ENCODE results near the gene CRLF2.
"Not testable (repeated sequence)": the region's sequence is repeated elsewhere in the genome, so short reads cannot be mapped to it uniquely, and the experiment has no call there.

Gene CRLF2

DNA sequence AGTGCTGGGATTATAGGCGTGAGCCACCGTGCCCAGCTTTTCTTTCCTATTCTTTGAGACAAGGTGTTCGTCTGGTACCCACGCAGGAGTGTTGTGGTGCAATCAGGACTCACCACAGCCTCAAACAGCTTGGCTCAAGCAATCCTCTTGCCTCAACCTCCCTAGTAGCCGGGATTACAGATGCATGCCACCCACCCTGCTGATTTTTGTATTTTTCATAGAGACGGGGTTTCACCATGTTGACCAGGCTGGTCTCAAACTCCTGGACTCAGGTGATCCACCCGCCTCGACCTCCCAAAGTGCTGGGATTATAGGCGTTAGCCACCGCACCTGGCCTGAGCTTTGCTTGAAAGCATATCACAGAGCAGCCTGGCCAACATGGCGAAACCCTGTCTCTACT, 1.5 kb upstream of the CRLF2 start:
- DNase-seq = no peak

DNA sequence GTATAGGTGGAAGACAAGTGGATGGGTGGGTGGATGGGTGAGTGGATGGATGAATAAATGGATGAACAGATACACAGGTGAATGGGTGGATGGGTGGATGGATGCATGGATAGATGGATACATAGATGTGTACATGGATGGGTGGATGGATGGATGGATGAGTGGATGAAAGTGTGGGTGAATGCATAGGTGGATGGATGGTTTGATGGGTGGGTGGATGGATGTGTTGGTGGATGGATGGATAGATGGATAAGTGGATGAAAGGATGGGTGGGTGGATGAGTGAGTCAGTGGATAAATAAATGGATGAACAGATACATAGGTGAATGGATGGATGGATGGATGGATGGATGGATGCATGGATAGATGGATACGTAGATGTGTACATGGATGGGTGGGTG, 1.6 kb downstream of the CRLF2 start:
- no peak for DNase-seq

DNA sequence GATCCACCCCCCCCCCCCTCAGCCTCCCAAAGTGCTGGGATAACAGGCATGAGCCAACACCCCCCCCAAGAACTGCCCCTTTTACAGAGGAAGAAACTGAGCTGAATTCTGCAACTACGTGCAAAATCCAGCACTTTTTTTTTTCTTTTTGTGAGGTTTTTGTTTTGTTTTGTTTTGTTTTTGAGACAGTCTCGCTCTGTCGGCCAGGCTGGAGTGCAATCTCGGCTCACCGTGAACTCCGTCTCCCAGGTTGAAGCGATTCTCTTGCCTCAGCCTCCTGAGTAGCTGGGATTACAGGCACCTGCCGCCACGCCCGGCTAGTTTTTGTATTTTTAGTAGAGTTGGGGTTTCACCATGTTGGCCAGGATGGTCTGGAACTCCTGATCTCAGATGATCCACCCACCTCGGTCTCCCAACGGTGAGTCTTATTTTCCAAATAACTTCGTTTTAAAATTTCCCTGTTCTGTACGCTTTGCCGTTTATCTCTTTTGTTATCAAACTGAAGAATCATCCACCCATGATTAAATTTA, 4.9 kb downstream of the CRLF2 start:
- no peak for DNase-seq

DNA sequence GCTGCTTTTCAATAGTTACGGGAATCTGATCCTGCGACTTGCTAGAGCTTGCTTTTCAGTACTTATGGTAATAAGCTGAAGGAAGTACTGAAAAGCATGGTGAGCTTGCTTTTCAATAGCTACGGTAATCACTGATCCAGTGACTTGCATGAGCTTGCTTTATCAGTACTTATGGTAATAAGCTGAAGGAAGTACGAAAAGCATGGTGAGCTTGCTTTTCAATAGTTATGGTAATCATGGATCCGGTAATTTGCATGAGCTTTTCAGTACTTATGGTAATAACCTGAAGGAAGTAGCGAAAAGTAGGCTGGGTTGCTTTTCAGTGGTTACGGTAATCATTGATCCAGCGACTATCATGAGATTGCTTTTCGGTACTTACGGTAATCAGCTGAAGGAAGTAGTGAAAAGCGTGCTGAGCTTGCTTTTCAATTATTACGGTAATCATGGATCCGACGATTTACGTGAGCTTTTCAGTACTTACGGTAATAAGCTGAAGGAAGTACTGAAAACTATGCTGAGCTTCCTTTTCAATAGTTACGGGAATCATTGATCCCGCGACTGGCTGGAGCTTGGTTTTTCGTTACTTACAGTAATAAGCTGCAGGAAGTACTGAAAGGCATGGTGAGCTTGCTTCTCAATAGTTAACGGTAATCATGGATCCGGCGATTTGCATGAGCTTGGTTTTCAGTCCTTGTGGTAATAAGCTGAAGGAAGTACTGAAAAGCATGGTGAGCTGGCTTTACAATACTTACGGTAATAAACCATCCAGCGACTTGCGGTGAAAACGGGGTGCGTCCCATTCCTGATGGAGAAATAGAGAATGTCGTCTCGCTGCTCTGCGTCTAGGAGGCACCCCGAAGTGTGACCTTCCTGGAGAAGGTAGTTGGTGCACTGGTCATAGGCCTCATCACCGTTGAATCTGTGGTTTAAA, 6.5 kb downstream of the CRLF2 start:
- peak; percentile 87 for DNase-seq

DNA sequence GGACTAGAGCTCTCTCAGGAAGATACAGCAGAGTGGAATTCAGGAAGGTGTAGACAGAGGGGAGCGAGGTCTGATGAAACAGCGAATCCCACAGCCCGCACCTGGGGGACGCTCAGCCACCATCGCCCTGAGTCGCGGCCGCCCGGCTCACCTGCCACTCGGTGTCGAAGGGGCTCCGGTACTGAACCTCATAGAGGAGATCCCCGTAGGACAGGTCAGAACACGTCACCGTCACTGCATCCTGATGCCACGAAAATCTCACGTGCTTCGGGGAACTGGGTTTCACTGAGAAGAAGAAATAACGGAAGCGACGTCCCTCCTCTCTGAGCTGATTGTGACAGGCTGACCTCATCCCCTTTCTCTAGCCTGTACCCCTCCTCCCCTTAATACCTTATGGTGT, 10.2 kb downstream of the CRLF2 start:
- DNase-seq = no peak

DNA sequence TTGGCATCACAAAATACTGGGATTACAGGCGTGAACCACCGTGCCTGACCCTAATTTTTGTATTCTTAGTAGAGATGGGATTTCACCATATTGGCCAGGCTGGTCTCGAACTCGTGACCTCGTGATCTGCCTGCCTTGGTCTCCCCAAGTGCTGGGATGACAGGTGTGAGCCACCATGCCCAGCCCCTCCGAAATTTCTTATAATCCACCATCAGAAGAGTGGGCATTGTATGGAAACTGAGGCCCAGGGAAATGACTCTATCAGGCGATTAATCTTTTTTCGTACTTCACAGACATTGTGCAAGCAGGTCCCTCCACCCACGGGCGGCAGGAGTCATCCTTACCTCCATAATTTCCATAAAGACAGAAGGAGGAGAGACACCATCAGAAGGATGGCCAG, 16.0 kb downstream of the CRLF2 start:
- DNase-seq = no peak

DNA sequence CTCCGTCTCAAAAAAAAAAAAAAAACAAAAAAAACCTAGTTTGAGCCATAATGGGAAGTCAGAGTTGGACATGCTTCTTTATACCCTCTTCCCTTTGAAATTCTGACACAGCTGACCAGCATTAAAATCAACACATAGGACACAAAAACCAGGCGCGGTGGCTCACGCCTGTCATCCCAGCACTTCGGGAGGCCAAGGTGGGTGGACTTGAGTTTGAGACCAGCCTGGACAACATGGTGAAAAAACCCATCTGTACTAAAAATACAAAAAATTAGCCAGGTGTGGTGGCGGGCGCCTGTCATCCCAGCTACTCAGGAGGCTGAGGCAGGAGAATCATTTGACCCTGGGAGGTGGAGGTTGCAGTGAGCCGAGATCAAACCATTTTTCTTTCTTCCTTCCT, 20.3 kb downstream of the CRLF2 start:
- DNase-seq = not testable (repeated sequence)

DNA sequence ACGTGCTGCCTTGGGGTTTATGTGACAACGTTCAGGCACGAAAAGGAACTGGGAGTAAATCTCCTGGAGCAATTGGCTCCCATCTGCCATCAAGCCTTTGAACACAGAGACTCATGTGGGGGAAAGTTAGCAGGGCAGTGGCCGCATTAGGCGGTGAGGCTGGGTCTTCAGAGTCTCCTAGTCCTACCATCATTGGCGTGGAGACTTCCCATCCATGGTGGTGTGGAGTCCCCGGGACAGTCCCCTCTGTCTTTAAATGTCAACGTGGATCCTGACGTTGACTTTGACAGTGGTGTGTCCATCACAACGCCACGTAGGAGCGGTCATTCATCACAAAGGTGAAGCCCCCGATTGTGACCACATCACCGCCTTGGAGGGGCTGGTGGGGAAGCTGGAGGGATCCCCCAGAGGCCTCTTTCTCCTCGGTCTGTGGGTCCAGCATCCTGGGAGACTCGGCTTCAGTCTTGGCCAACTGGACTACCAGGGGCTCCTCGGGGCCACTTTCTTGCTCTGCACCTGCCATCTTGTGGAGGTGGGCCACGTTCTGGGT, 21.8 kb downstream of the CRLF2 start:
- DNase-seq = no peak

DNA sequence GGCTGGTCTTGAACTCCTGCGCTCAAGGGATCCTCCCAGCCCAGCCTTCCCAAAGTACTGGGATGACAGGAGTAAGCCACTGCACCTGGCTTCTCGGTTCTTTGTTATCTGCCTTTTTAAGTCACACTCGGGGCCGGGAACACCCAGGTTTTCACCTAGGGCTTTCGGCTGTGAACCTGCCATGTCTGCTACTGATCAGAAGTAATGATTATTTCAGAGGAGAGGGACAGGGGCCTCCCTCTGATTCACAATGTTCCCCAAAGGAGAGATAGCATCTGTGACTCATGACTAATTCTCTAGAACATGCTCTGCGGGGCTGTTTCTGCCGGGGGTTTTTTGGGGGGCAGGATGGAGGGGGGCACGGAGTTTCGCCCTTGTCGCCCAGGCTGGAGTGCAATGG, 26.9 kb downstream of the CRLF2 start:
- no peak for DNase-seq

DNA sequence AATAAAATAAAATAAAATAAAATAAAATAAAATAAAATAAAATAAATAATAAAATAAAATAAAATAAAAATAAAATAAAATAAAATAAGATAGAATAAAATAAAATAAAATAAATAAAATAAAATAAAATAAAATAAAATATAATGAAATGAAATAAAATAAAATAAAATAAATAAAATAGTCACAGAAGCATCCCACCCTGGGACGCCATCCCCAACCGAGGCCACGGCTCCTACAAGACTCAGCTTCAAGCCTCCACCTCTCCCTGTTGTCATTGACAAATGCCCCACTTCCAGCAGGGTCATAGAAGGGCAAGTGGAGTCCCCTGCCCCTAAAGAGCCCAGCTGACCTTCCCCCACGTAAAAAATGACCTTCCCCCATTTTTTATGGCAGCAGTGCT, 30.2 kb downstream of the CRLF2 start:
- no peak for DNase-seq

DNA sequence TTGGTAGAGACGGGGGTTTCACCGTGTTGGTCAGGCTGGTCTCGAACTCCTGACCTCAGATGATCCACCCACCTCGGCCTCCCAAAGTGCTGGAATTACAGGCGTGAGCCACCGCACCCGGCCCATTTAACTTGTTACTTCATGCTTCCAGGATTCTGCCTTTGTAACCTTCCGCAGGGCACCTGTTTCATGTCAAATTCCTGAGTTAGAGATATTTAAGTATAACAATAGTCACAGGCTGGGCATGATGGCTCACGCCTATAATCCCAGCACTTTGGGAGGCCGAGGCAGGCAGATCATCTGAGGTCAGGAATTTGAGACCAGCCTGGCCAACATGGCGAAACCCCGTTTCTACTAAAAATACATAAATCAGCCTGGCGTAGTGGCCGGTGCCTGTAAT, 30.8 kb downstream of the CRLF2 start:
- DNase-seq = not testable (repeated sequence)

DNA sequence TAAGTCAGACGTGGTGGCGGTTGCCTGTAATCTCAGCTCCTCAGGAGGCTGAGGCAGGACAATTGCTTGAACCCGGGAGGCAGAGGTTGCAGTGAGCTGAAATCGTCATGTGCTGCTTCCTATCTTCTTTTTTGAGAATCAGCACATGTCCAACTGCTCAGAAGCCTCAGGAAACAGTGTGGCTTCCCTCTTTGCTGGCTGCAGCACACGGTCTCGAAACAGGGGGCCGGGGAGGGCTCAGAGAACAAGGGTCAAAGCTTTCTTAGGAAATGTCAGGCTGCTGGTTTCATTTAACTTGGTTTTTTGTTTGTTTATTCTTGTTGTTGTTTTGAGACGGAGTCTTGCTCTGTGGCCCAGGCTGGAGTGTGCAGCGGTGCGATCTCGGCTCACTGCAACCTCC, 31.3 kb downstream of the CRLF2 start:
- DNase-seq = no peak

DNA sequence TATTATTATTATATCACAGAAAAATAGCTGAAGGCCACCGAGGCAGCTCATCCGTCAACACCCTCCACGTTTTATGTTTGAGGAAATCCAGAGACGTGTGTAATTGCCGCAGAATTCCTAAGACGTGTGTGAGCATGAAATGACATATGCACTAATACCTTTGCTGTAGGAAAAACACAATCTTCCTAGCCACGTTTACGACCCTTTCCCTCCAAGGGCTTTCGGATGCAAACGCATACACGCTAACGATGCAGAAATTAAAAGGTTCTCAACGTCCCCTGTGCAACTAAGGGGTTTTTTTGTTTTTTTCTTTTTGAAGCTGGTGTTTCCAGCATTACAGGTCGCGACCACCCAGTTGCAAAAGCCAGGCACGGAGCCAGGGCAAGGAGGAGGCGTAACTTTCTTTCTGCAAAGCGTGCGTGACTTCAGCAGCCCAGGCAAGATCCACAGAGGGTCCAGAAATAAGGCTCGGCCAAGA, 33.8 kb downstream of the CRLF2 start:
- peak; percentile 81 for DNase-seq

DNA sequence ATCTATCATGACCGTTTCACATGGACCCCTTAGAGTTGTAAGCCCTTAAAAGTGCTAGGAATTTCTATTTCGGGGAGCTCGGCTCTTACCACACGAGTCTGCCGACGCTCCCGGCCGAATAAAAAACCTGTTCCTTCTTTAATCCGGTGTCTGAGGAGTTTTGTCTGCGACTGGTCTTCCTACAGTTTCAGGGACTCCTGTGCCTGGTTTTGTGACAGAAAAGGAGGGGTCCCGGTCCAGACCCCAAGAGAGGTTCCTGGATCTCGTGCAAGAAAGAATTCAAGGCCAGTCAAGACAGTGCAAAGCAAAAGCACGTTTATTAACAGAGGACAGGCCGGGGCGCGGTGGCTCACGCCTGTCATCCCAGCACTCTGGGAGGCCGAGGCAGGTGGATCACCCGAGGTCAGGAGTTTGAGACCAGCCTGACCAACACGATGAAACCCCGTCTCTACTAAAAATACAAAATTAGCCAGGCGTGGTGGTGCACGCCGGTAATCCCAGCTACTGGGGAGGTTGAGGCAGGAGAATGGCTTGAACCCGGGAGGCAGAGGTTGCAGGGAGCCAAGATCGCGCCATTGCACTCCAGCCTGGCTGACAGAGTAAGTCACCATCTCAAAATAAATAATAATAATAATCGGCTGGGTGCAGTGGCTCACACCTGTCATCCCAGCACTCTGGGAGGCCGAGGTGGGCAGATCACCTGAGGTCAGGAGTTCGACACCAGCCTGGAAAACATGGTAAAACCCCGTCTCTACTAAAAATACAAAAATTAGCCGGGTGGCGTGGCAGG, 35.7 kb downstream of the CRLF2 start:
- DNase-seq = not testable (repeated sequence)

DNA sequence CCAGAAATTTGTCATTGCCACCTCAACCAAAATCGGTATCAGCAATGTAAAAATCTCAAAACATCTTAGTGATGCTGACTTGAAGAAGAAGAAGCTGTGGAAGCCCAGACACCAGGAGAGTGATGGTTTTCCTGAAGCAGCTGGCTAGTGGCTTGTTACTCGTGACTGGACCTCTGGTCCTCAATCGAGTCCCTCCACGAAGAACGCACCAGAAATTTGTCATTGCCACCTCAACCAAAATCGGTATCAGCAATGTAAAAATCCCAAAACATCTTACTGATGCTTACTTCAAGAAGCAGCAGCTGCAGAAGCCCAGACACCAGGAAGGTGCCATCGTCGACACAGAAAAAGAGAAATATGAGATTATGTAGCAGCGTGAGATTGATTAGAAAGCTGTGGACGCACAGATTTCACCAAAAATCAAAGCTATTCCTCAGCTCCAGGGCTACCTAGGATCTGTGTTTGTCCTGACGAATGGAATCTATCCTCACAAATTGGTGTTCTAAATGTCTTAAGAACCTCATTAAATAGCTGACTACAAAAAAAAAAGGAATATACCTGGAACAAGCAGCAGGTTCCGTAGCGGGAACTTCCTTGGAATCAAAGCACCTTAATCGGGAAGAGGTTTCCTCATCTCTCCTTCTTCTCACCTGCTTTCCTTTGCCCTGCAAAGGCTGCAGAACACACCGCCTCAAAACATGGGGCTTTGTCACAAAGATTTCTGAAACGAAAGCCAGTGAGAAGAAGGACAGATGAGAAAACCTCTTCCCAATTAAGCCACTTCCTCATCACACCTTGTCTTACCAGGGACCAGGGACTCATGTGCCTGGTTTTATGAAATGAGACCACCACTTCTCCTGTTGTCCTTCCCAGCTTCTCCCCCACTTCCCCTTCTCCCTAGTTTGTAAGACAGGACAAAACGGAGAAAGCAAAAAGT, 37.6 kb downstream of the CRLF2 start:
- DNase-seq = not testable (repeated sequence)

DNA sequence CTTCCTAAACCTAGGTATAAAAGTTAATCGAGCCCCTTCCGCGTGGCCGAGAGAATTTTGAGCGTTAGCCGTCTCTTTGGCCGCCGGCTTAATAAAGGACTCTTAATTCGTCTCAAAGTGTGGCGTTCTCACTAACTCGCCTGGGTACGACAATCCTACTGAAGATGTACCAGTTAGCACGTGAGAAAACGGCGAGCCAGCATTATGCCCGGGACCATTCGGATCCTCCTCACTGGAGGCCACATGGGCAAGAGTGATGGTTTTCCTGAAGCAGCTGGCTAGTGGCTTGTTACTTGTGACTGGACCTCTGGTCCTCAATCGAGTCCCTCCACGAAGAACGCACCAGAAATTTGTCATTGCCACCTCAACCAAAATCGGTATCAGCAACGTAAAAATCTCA, 39.0 kb downstream of the CRLF2 start:
- not testable (repeated sequence) for DNase-seq

DNA sequence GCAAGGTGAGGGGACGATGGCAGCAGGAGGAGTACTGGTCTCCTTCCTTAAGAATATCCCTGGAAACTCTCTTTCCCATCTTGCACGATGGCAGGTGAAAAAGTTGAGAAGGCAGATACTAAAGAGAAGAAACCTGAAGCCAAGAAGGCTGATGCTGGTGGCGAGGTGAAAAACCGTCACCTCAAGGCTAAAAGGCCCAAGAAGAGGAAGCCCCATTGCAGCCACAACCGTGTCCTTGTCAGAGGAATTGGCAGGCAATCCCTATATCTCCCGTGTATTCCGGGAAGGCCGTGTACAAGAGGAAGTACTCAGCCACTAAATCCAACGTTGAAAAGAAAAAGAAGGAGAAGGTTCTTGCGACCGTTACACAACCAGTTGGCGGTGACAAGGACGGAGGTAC, 40.0 kb downstream of the CRLF2 start:
- no peak for DNase-seq

DNA sequence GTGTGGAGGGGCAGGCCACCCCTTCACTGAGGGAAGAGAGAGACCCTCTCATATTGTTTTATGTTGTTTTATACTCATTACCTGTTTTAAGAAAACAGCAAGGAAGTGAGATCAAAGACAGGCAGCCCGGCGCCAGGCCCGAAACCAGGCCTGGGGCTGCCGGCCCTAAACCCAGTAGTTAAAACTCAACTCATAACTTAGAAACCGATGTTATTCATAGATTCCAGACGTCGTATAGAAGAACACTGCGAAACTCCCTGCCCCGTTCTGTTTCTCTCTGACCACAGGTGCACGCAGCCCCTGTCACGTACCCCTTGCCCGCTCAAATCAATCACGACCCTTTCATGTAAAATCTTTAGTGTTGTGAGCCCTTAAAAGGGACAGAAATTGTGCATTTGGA, 40.5 kb downstream of the CRLF2 start:
- DNase-seq = not testable (repeated sequence)

DNA sequence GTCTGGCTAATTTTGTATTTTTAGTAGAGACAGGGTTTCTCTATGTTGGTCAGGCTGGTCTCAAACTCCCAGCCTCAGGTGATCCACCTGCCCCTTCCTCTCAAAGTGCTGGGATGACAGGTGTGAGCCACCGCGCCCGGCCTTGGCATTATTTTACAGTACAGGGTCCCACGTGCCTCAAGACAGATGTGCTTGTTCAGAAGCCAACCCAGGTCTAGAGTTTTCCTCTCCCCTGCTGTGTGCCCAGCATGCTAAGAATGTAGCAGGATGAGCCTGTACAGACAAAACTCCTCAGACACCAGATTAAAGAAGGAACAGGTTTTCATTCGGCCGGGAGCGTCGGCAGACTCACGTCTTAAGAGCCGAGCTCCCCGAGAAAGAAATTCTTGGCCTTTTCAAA, 42.2 kb downstream of the CRLF2 start:
- DNase-seq = no peak

DNA sequence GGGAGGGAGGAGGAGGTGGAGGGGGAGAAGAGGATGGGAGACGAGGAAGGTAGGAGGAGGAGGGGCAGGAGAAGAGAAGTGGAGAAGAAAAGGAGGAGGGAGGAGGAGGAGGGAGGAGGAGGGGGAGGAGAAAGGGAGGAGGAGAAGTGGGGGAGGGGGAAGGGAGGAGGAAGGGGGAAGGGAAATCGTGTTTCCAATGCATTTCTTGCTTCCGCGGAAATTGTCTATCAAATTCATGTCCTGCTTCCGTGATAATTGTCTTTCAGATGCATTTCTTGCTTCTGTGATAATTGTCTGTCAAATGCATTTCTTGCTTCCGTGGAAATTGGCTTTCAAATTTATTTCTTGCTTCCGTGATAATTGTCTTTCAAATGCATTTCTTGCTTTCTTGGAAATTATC, 43.3 kb downstream of the CRLF2 start:
- no peak for DNase-seq

DNA sequence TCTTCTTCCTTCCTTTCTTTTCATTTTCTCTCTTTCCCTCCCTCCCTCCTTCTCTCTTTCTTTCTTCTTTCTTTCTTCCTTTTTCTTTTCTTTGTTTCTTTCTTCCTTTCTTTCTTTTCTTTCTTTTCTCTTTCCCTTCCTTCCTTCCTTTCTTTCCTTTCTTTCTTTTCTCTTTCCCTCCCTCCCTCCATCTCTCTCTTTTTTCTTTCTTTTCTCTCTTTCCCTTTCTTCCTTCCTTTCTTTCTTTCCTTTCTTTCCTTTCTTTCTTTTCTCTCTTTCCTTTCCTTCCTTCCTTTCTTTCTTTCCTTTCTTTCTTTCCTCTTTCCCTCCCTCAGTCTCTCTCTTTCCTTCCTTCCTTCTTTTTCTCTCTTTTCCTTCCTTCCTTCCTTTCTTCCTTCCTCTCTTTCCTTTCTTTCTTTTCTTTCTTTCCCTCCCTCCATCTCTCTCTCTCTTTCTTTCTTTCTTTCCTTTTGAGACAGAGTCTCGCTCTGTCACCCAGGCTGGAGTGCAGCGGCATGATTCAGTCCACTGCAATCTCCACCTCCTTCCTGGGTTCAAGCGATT, 44.4 kb downstream of the CRLF2 start:
- no peak for DNase-seq

DNA sequence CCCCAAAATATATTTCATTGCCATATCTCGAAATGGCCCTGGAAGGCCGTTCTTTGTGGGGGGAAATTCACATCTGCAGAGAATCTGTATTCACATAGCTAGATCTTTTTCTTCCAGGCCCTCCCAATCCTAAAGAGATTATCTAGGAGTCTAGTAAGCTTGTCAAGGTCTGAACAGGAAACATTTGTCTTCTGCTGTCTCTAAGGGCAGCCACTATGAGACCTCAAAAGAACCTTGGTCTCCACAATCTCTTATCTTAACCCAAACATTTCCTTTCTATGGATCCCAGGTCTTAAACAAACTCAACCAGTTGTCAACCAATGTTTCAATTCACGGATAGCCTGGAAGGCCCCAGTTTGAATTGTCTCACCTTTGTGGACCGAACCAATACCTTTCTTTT, 45.0 kb downstream of the CRLF2 start:
- DNase-seq = no peak
